ENCODE data around the gene BTNL9. TPM values are rescaled to one million over a fixed set of nuclear protein-coding genes. Genes with fewer than 3 reads are reported as not detected.
"Not testable (repeated sequence)": the region's sequence is repeated elsewhere in the genome, so short reads cannot be mapped to it uniquely, and the experiment has no call there.

Gene BTNL9
- 8.8 TPM for total RNA-seq

DNA sequence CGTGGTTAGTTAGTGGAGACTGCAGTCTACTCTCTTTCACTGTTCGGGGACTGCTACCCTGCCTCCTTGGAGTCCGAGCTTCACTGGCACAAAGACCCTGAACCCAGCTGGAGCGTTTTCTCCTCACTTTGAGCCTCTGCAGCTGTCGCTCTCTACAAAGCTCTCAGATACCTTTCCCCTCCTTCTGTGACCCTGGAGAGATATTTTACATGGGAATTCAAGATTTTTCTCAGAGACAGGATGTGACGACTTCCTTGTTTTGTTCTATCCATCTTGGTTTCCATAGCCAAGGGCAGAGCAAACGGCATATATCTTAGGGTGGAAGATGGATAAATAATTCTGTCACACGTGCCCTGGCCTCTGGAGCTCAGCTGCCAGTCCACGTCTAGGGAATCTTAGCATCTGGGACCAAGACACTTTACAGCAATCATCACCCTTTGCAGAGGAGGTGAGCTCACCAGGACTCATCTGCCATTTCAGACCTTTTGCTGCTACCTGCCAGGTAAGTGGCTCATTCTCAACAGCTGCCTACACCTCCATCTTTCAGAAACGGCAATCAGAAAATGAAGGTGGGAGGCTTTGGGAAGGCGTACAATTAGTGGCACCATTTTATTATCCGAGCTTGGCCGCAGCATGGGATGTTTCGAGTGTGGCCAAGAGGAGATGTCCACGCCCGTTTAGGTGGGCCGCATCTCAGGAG is at the start of gene BTNL9:
Gene BTNL9 (plus strand): TSS at position 336 of the 700 bp plus-strand sequence. CDS start 5,224 bp downstream, outside the sequence.
- no peak for DNase-seq (ENCODE audit: low spot score)
- no peak for ATAC-seq

- no peak for DNase-seq (ENCODE audit: low spot score)
Observed at GRCh38 chr5:180990882-180991242, 49.2 kb upstream of the BTNL9 start.

DNA sequence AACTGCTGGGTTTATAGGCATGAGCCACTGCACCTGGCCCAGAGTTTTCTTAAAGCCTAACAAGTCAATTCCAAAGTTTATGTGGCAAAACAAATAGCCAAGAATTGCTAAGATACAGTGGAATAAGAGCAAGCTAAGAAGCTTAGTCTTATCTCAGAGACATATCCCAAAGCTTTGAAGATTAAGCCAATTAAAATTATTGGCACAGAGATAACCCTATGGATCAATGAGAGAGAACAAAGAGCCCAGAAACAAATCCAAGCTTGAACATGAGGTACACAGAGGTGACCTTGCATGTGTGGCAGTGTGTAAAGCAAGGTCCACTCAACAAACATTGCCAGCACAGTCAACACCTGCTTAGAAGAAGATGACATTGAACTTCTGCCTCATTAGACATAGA is 38.1 kb upstream of the BTNL9 start:
- ATAC-seq (no peak), DNase-seq (ENCODE audit: low spot score) (no peak)

More at GRCh38 chr5:180990882-180991242, 49.2 kb upstream of the BTNL9 start:
- no peak for ATAC-seq

DNA sequence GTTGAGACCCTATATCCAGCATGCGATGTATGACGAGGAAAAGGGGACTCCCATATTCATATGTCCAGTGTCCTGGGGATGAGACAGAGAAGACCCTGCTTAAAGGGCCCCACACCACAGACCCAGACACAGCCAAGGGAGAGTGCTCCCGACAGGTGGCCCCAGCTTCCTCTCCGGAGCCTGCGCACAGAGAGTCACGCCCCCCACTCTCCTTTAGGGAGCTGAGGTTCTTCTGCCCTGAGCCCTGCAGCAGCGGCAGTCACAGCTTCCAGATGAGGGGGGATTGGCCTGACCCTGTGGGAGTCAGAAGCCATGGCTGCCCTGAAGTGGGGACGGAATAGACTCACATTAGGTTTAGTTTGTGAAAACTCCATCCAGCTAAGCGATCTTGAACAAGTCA is 34.3 kb upstream of the BTNL9 start:
- DNase-seq (ENCODE audit: low spot score) (no peak), ATAC-seq (no peak)

GRCh38 chr5:181008136-181008535 is 31.9 kb upstream of the BTNL9 start:
- no peak for ATAC-seq
- no peak for DNase-seq (ENCODE audit: low spot score)

DNA sequence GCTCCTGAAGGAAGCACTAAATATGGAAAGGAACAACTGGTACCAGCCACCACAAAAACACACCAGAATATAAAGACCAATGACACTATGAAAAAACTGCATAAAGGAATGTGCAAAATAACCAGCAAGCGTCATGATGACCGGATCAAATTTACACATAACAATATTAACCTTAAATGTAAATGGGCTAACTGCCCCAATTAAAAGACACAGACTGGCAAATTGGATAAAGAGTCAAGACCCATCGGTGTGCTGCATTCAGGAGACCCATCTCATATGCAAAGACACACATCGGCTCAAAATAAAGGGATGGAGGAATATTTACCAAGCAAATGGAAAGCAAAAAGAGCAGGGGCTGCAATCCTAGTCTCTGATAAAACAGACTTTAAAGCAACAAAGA is 30.0 kb upstream of the BTNL9 start:
- DNase-seq (ENCODE audit: low spot score); ATAC-seq: not testable (repeated sequence)

DNA sequence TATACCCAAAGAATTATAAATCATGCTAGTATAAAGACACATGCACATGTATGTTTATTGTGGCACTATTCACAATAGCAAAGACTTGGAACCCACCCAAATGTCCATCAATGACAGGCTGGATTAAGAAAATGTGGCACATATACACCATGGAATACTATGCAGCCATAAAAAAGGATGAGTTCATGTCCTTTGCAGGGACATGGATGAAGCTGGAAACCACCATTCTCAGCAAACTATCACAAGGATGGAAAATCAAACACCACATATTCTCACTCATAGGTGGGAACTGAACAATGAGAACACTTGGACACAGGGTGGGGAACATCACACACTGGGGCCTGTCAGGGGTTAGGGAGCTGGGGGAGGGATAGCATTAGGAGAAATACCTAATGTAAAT is 25.4 kb upstream of the BTNL9 start:
- ATAC-seq; DNase-seq (ENCODE audit: low spot score): not testable (repeated sequence)

DNA sequence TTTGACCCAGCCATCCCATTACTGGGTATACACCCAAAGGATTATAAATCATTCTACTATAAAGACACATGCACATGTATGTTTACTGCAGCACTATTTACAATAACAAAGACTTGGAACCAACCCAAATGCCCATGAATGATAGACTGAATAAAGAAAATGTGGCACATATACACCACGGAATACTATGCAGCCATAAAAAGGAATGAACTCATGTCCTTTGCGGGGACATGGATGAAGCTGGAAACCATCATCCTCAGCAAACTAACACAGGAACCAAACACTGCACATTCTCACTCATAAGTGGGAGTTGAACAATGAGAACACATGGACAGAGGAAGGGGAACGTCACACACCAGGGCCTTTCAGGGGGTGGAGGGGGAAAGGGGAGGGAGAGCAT is 22.6 kb upstream of the BTNL9 start:
- ATAC-seq; DNase-seq (ENCODE audit: low spot score): not testable (repeated sequence)

DNA sequence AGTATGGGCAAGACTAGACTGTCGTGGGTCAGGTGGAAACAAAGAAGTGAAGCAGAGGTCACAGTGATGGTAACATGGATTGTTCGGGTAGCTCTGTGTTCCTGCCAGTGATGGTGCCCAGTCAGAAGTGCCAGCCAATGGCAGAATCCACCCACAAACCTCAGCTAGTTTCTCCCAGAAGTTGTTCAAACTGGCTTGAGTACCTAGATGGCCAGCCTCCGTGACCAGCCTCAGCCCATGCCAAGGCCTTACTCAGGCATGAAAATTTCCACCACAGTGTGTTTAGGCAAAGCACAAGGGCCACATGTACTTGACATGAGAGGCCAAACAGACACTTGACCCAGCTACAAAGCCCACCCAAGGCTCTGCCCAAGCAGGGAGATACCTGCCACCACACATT is 19.4 kb upstream of the BTNL9 start:
- no peak for DNase-seq (ENCODE audit: low spot score)
- no peak for ATAC-seq

- DNase-seq (ENCODE audit: low spot score) (no peak), ATAC-seq (no peak)
Observed at GRCh38 chr5:181024245-181025064, 15.6 kb upstream of the BTNL9 start.

DNA sequence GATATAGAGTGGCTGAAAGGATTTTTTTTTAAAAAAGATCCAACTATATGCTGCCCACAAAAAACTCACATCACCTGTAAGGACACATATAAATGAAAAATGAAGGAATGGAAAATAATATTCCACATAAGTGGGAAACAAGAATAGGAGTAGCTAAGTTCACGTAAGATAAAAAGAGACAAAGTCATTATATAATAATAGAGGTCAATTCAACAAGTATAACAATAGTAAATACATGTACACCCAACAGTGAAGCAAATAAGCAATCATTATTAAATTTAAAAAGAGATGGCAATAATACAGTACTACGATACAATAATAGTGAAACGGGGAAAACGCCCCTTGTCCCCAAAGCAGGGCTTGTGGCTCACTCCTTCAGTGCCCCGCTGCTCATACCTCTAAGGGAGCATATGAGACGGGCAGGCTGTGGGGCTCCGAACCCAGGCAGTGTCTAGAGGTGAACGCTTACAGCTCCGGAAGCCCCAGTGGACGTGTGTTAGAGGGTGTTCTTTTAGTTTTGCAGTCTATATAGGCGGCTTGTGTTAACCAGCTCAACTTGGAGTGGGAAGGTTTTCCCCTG is 12.5 kb upstream of the BTNL9 start:
- ATAC-seq: no peak

GRCh38 chr5:181028032-181028819 is 11.8 kb upstream of the BTNL9 start:
- ATAC-seq: no peak
- DNase-seq (ENCODE audit: low spot score): no peak

More for the DNA sequence above, 12.5 kb upstream of the BTNL9 start:
- DNase-seq (ENCODE audit: low spot score): no peak

DNA sequence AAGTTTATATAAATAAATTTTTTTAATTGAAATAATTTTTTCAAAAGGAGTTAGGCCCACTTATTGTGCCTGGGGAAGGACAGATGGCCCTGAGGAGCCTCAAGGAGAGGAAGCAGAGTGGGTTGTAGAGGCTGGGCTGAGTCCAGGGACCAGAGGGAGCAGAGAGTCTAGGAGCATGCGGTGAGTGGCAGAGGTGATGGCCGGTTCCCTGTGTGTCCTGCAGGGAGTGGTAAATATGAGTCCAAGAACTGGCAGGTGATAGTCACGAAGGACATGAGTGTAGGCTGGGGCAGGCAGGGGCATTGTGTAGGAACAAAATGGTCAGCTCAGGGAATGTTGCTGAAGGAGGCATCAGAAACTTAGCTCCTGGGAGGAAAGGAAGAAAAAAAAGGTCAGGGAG is 8.3 kb upstream of the BTNL9 start:
- ATAC-seq (no peak), DNase-seq (ENCODE audit: low spot score) (no peak)

- DNase-seq (ENCODE audit: low spot score) (no peak), ATAC-seq (no peak)
Observed at GRCh38 chr5:181035991-181036815, 3.9 kb upstream of the BTNL9 start.

- ATAC-seq (no peak), DNase-seq (ENCODE audit: low spot score) (no peak)
Observed at GRCh38 chr5:181036816-181037364, 3.2 kb upstream of the BTNL9 start.

DNA sequence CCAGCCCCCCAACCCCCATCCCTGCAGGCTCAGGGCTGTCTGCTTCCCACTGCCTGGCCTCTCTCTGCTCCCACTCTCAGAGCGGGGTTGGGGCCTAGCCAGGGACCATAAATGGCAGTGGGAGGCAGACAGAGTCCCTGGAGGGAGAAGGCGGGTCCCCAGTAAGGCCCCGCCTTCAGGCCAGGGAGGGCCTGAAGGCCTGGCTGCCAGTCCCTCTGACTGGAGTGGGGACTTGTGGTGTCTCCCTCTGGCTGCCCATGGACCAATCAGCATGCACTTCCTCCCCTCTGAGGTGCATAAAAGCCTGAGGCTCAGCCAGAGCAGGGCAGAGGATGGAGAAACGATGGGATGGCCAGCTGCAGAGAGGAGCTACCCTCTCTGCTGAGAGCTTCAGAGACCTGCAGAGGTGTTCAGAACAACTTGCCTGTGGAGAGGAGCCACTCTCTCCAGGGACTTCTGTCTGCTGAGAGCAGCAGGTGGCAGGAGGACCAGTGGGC is 2.7 kb upstream of the BTNL9 start:
- DNase-seq (ENCODE audit: low spot score): no peak
- peak; percentile 19 for ATAC-seq

GRCh38 chr5:181039471-181039870 is 595 bp upstream of the BTNL9 start:
- DNase-seq (ENCODE audit: low spot score): no peak
- ATAC-seq: no peak

GRCh38 chr5:181040631-181040945 is 522 bp downstream of the BTNL9 start:
- DNase-seq (ENCODE audit: low spot score): no peak
- ATAC-seq: no peak

GRCh38 chr5:181041043-181041442 is 977 bp downstream of the BTNL9 start:
- DNase-seq (ENCODE audit: low spot score): no peak
- ATAC-seq: no peak

All from left lobe of liver (tissue), 2 donors.